NCI-H2196 (cell line): Measurements from ENCODE around the gene PAX1.

ENCODE experiments used
- DNase-seq: peaks from one replicate; lab custom pipeline; 2025; ENCODE audit not compliant: unreplicated experiment; lab: John Stamatoyannopoulos, UW

The PAX1 gene

GRCh38 chr20:21725892-21726291 lies 20.4 kb downstream of the PAX1 start:
- no peak for DNase-seq

DNA sequence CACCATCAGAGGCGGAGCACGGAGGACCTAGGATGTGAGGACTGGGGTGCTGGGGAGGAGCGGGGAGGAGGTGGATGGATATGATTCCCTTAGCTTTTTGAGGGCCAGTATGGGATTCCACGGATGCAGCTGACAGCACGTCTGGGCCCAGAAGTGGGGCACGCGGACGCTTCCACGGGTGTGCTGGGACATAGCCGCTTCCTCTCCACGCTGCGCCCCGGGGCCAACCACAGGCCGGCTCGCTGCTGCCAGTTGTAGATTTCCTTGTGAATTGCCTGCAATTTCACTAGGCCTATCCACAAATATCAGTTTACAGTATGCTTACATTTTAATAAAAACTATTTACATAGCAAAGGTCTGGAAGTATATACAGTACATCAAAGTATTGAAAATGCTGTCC lies 23.9 kb downstream of the PAX1 start:
- DNase-seq, result no peak

- DNase-seq, result no peak
These were observed 33.7 kb downstream of the PAX1 start for GRCh38 chr20:21739161-21739560.

DNA sequence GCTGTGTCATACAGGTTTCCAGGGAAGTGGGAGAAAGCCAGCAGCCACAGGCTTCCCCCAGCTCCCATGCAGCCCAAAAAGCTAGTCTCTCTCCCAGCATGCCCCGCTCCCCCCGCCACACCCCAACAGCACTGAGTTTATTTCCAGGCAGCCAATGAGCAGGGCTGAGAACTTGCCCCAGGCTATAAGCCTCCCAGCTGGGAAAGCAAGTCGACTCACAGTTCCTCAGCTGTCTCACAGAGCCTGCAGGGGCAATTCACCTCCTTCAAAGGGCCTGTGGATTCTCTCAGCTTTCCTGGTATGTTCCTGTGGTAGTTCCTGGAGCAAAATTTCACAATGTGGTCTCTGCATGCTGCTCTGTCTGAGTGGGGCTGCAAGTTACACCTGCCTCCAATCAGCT lies 34.2 kb downstream of the PAX1 start:
- DNase-seq, result no peak

DNA sequence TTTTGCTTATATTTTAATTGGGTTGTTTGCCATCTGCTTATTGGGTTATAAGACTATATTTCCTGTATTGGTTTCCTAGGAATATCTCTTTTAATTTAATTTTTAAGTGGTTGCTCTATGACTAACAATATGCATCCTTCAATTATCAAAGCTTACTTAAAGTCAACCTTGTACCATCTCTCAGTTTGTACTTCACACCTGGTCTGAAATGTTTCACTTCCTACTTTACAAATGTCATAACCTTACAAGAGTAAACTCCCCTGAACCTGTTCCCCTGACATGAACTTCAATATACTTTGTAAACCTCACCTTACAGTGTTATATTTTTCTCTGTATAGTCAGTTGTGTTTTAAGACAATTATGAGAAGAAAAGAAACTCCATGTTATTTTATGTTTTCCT lies 35.8 kb downstream of the PAX1 start:
- DNase-seq, result no peak

- no peak for DNase-seq
These were observed 57.2 kb downstream of the PAX1 start for GRCh38 chr20:21762646-21763045.

DNA sequence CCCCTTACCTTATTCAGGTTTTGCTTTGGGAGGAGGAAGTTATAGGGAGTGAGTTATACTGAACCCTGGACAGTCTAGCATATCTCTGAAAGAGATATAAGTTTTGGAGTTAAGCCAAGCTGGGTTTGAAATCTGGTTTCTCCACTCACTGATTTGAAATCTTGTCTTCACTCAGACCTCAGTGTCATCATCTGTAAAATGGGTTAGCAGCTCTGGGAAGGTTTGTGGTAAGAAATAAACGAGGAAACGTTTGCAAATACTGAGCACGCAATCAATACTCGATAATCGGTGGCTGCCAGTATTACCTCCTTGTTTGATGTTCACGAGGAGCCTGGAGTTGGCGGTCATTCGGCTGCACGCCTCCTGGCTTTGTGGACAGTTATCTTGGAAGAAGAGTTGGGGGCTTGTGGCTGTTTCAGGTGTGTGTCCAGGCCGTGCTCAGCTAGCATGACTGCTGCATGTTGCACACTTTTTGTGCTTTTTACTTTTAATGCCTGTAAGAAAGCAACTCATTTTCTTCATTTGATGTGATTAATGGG lies 61.8 kb downstream of the PAX1 start:
- no peak for DNase-seq

GRCh38 chr20:21767739-21768223 lies 62.3 kb downstream of the PAX1 start:
- no peak for DNase-seq
